Measurements from ENCODE around the gene GRIK2. TPM values are rescaled to one million over a fixed set of nuclear protein-coding genes. Genes with fewer than 3 reads are reported as not detected.
A peak's percentile ranks its signal among the peaks of the same experiment; 100 is the strongest.

The GRIK2 gene
- total and polyA plus RNA-seq, 3 experiments from 2014 or later, result not detected

- POLR2A ChIA-PET, result no interaction called here
- Histone ChIP-seq H3K9me3 (ENCODE audit: low read length) (no peaks in the 10 kb centered on the region), H3K4me1 (ENCODE audit: insufficient read depth, low read length) (no peaks in the 10 kb centered on the region), H3K27ac (ENCODE audit: low read depth, low read length) (no peak overlapping the region), H3K27me3 (ENCODE audit: insufficient read depth, low read length, poor library complexity, severe bottlenecking) (no peaks in the 10 kb centered on the region), H3K4me3 (ENCODE audit: low read length) (no peak overlapping the region), H3K36me3 (ENCODE audit: insufficient read depth, low read length) (no peaks in the 10 kb centered on the region)
- no peaks in the 10 kb centered on the region for H3K9me3 Mint-ChIP-seq
- H3K27ac Mint-ChIP-seq, result no peak overlapping the region
- no peak for DNase-seq
- H3K36me3 Mint-ChIP-seq, result no peaks in the 10 kb centered on the region
- CTCF ChIA-PET, result no interaction called here
- H3K4me1 Mint-ChIP-seq, result peaks cover 0 to 11% (median 6%) of the 10 kb centered on the region in 3 donors
- H3K4me3 Mint-ChIP-seq, result no peak overlapping the region
- H3K27me3 Mint-ChIP-seq, result peaks cover 0 to 2% of the 10 kb centered on the region in 2 donors
These were observed 335.4 kb downstream of the GRIK2 start for GRCh38 chr6:101728956-101729355.

DNA sequence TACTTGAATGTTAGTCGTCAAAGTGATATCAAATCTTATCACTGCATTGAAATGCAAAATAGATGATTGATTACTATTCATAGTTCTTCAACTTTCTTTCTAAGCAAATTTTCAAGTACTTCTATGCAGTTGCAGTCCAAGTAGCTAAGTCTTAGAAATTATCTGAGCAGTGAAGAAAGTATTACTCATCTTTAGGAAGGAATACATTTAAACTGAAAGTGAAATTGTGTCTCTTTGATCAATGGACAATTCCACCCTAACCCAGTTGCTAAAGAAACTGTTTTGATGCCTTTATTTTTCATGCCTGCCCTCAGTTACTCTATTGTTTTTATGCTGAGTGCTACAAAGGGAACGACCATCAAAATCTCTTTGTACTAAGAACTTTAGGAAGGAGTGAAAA lies 337.4 kb downstream of the GRIK2 start:
- no peaks in the 10 kb centered on the region for H3K36me3 ChIP-seq (ENCODE audit: insufficient read depth, low read length)
- peak overlapping the region in 4 of 7 donors; percentile 11 to 53 (median 18) for H3K4me3 Mint-ChIP-seq
- POLR2A ChIA-PET, result no interaction called here
- H3K4me1 ChIP-seq (ENCODE audit: insufficient read depth, low read length), result no peaks in the 10 kb centered on the region
- H3K9me3 ChIP-seq (ENCODE audit: low read length), result no peaks in the 10 kb centered on the region
- no peaks in the 10 kb centered on the region for H3K27me3 ChIP-seq (ENCODE audit: insufficient read depth, low read length, poor library complexity, severe bottlenecking)
- no peaks in the 10 kb centered on the region for H3K36me3 Mint-ChIP-seq
- CTCF ChIA-PET, result no interaction called here
- DNase-seq, result no peak
- peaks cover 0 to 8% (median 2%) of the 10 kb centered on the region in 5 donors for H3K9me3 Mint-ChIP-seq
- peaks cover 0 to 11% (median 6%) of the 10 kb centered on the region in 3 donors for H3K4me1 Mint-ChIP-seq
- no peak overlapping the region for H3K4me3 ChIP-seq (ENCODE audit: low read length)
- H3K27ac Mint-ChIP-seq, result peak overlapping the region in 1 of 8 donors; percentile 8
- H3K27ac ChIP-seq (ENCODE audit: low read depth, low read length), result no peak overlapping the region
- no peaks in the 10 kb centered on the region for H3K27me3 Mint-ChIP-seq

DNA sequence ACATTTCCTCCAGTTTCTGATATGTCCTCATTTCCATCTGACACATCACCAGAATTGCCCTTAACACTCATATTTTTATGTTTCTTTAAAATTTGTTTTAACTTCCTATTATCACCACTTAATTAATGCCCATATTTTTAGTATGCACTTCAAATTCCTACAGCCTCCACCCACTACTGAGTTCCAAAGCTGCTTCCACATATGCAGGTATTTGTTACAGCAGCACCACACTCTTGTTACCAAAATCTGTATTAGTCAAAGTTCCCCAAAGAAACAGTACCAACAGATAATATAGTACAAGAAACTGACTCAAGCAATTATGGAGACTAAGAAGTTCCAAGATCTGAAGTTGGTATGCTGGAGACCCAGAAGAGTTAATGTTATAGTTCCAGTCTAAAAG lies 340.4 kb downstream of the GRIK2 start:
- no peak overlapping the region for H3K27ac Mint-ChIP-seq
- peaks cover 0 to 7% (median 6%) of the 10 kb centered on the region in 3 donors for H3K4me1 Mint-ChIP-seq
- Histone ChIP-seq H3K36me3 (ENCODE audit: insufficient read depth, low read length) (no peaks in the 10 kb centered on the region), H3K9me3 (ENCODE audit: low read length) (no peaks in the 10 kb centered on the region), H3K27me3 (ENCODE audit: insufficient read depth, low read length, poor library complexity, severe bottlenecking) (no peaks in the 10 kb centered on the region), H3K4me3 (ENCODE audit: low read length) (no peak overlapping the region), H3K4me1 (ENCODE audit: insufficient read depth, low read length) (no peaks in the 10 kb centered on the region), H3K27ac (ENCODE audit: low read depth, low read length) (no peak overlapping the region)
- peaks cover 0 to 19% (median 8%) of the 10 kb centered on the region in 5 donors for H3K9me3 Mint-ChIP-seq
- DNase-seq, result no peak
- no peaks in the 10 kb centered on the region for H3K36me3 Mint-ChIP-seq
- CTCF ChIA-PET, result no interaction called here
- no peak overlapping the region for H3K4me3 Mint-ChIP-seq
- no peaks in the 10 kb centered on the region for H3K27me3 Mint-ChIP-seq
- POLR2A ChIA-PET, result no interaction called here

DNA sequence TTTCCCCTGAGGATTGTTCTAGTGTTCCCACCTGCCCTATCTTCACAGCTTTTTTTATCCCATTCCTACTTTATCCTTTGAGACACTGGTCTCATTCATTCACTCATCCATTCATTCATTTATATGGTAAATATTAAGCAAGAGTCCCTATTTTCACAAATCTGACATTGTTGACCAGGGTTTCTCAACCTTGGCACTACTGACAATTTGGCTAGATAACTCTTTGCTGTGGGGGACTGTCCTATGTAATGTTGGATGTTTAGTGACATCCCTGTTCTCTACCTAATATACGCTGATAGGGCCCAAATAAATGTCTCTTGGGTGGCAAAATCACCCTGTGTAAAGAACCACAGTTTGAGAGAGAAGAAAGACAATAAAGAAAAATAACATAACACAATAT lies 345.0 kb downstream of the GRIK2 start:
- Mint-ChIP-seq H3K27ac (no peak overlapping the region), H3K27me3 (no peaks in the 10 kb centered on the region), H3K36me3 (no peaks in the 10 kb centered on the region), H3K4me3 (no peak overlapping the region), H3K9me3 (peaks cover 2 to 19% (median 8%) of the 10 kb centered on the region in 5 donors), H3K4me1 (no peaks in the 10 kb centered on the region)
- Histone ChIP-seq H3K4me3 (ENCODE audit: low read length) (no peak overlapping the region), H3K36me3 (ENCODE audit: insufficient read depth, low read length) (no peaks in the 10 kb centered on the region), H3K27me3 (ENCODE audit: insufficient read depth, low read length, poor library complexity, severe bottlenecking) (no peaks in the 10 kb centered on the region), H3K4me1 (ENCODE audit: insufficient read depth, low read length) (no peaks in the 10 kb centered on the region), H3K9me3 (ENCODE audit: low read length) (no peaks in the 10 kb centered on the region), H3K27ac (ENCODE audit: low read depth, low read length) (no peak overlapping the region)
- POLR2A ChIA-PET, result no interaction called here
- CTCF ChIA-PET, result no interaction called here
- no peak for DNase-seq

DNA sequence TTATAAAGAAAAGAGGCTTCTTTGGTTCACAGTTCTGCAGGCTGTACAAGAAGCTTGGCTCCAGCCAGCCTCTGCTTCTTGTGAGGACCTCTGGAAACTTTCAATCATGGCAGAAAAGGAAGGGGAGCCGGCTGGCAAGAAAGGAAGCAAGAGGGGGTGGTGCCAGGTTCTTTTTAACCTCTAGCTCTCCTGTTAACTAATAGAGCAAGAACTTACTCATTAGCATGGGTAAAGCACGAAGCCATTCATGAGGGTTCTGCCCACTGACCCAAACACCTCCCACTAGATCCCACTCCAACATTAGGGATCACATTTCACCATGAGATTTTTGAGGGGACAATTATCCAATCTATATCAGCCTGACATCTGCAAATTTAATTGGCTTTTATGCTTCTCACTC lies 347.1 kb downstream of the GRIK2 start:
- DNase-seq, result no peak
- POLR2A ChIA-PET, result no interaction called here

DNA sequence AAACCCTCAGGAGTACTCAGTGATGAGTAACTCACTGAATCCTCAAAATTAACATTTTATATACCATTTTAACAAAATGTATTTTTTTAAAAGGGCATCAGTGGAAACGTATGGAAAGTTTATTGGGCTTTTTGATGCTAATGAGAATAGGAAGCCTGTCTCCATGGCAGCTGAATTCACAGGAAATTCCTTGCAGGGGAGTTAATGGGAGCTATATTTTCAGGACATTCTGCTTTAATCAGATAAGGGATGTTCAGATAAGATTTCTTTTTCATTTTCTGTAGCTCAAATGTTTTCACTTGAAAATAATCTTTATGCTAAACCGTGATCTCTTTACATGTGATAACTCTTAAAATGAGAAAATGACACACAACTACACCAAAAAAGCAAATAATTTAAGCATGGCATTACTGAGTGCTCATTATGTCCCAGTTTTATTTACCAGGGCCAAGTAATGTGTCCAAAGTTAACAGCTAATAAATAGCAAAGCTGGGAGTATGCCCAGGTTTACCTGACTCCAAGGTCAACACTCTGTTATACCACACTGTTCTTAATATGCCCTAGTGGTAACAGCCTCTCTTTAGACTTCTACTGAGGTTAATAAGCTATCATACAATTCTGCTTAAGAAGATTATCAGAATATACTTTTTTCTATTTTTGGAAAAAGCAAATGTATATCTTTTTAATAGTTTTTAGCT lies 348.1 kb downstream of the GRIK2 start:
- Histone ChIP-seq H3K9me3 (ENCODE audit: low read length) (no peaks in the 10 kb centered on the region), H3K36me3 (ENCODE audit: insufficient read depth, low read length) (no peaks in the 10 kb centered on the region), H3K4me3 (ENCODE audit: low read length) (no peak overlapping the region), H3K27ac (ENCODE audit: low read depth, low read length) (no peak overlapping the region), H3K27me3 (ENCODE audit: insufficient read depth, low read length, poor library complexity, severe bottlenecking) (no peaks in the 10 kb centered on the region), H3K4me1 (ENCODE audit: insufficient read depth, low read length) (no peaks in the 10 kb centered on the region)
- Mint-ChIP-seq H3K9me3 (peaks cover 0 to 9% (median 4%) of the 10 kb centered on the region in 5 donors), H3K4me1 (no peaks in the 10 kb centered on the region), H3K27ac (no peak overlapping the region), H3K27me3 (no peaks in the 10 kb centered on the region), H3K36me3 (no peaks in the 10 kb centered on the region), H3K4me3 (no peak overlapping the region)
- no peak for DNase-seq
- ChIA-PET CTCF (no interaction called here), POLR2A (no interaction called here)

More for the DNA sequence above, 347.1 kb downstream of the GRIK2 start:
- CTCF ChIA-PET, result no interaction called here
- no peaks in the 10 kb centered on the region for H3K4me1 ChIP-seq (ENCODE audit: insufficient read depth, low read length)
- no peaks in the 10 kb centered on the region for H3K36me3 ChIP-seq (ENCODE audit: insufficient read depth, low read length)
- H3K27me3 ChIP-seq (ENCODE audit: insufficient read depth, low read length, poor library complexity, severe bottlenecking), result no peaks in the 10 kb centered on the region
- H3K4me3 ChIP-seq (ENCODE audit: low read length), result no peak overlapping the region
- no peak overlapping the region for H3K27ac Mint-ChIP-seq
- H3K27me3 Mint-ChIP-seq, result no peaks in the 10 kb centered on the region
- no peaks in the 10 kb centered on the region for H3K4me1 Mint-ChIP-seq
- H3K4me3 Mint-ChIP-seq, result no peak overlapping the region
- H3K9me3 Mint-ChIP-seq, result peaks cover 0 to 12% (median 4%) of the 10 kb centered on the region in 5 donors
- H3K27ac ChIP-seq (ENCODE audit: low read depth, low read length), result no peak overlapping the region
- no peaks in the 10 kb centered on the region for H3K9me3 ChIP-seq (ENCODE audit: low read length)
- no peaks in the 10 kb centered on the region for H3K36me3 Mint-ChIP-seq

GRCh38 chr6:101747160-101747559 lies 353.7 kb downstream of the GRIK2 start:
- H3K27me3 Mint-ChIP-seq, result no peaks in the 10 kb centered on the region
- H3K4me3 Mint-ChIP-seq, result no peak overlapping the region
- peaks cover 0 to 2% (median 0%) of the 10 kb centered on the region in 5 donors for H3K9me3 Mint-ChIP-seq
- H3K4me1 ChIP-seq (ENCODE audit: insufficient read depth, low read length), result no peaks in the 10 kb centered on the region
- no peaks in the 10 kb centered on the region for H3K9me3 ChIP-seq (ENCODE audit: low read length)
- H3K4me3 ChIP-seq (ENCODE audit: low read length), result no peak overlapping the region
- ChIA-PET POLR2A (no interaction called here), CTCF (no interaction called here)
- H3K27ac ChIP-seq (ENCODE audit: low read depth, low read length), result no peak overlapping the region
- H3K4me1 Mint-ChIP-seq, result no peaks in the 10 kb centered on the region
- no peaks in the 10 kb centered on the region for H3K27me3 ChIP-seq (ENCODE audit: insufficient read depth, low read length, poor library complexity, severe bottlenecking)
- no peaks in the 10 kb centered on the region for H3K36me3 Mint-ChIP-seq
- DNase-seq, result no peak
- no peak overlapping the region for H3K27ac Mint-ChIP-seq
- H3K36me3 ChIP-seq (ENCODE audit: insufficient read depth, low read length), result no peaks in the 10 kb centered on the region

- Histone ChIP-seq H3K27ac (ENCODE audit: low read depth, low read length) (no peak overlapping the region), H3K36me3 (ENCODE audit: insufficient read depth, low read length) (no peaks in the 10 kb centered on the region), H3K27me3 (ENCODE audit: insufficient read depth, low read length, poor library complexity, severe bottlenecking) (no peaks in the 10 kb centered on the region), H3K9me3 (ENCODE audit: low read length) (no peaks in the 10 kb centered on the region), H3K4me1 (ENCODE audit: insufficient read depth, low read length) (no peaks in the 10 kb centered on the region), H3K4me3 (ENCODE audit: low read length) (no peak overlapping the region)
- no peaks in the 10 kb centered on the region for H3K27me3 Mint-ChIP-seq
- ChIA-PET POLR2A (no interaction called here), CTCF (no interaction called here)
- no peaks in the 10 kb centered on the region for H3K4me1 Mint-ChIP-seq
- no peaks in the 10 kb centered on the region for H3K36me3 Mint-ChIP-seq
- H3K4me3 Mint-ChIP-seq, result no peak overlapping the region
- H3K27ac Mint-ChIP-seq, result no peak overlapping the region
- H3K9me3 Mint-ChIP-seq, result no peaks in the 10 kb centered on the region
- DNase-seq, result no peak
These were observed 354.2 kb downstream of the GRIK2 start for GRCh38 chr6:101747716-101748115.
